Tibial nerve (tissue), 4 donors: ENCODE results near the gene VWA8.
A peak's percentile ranks its signal among the peaks of the same experiment; 100 is the strongest.

ENCODE experiments used
- EP300 ChIP-seq, 2 donors: sonication (generic); formaldehyde crosslinking; IDR thresholded peaks; one replicate each; pipeline ENCODE4 v1.6.1; 2017; ENCODE audit warnings: antibody characterized with exemption in 2 of 2, mild to moderate bottlenecking in 1 of 2
- POLR2A ChIP-seq, 2 donors: fragments of 450-650 bp; IDR thresholded peaks; one replicate each; pipeline ENCODE4 v1.6.1; 2017; ENCODE audit warnings: antibody characterized with exemption in 2 of 2, mild to moderate bottlenecking in 2 of 2, moderate library complexity in 2 of 2
- TF ChIP-seq, protein P1 (sequence below), 5 experiments: fragments of 200-600 bp in 3 of 5; fragments of 450-650 bp in 2 of 5; sonication (generic) in 3 of 5; IDR thresholded peaks; one replicate each; pipeline ENCODE4 v1.5.1; 2016 to 2019; ENCODE audit warnings: antibody characterized with exemption in 5 of 5, mild to moderate bottlenecking in 3 of 5, moderate library complexity in 2 of 5

DNA sequence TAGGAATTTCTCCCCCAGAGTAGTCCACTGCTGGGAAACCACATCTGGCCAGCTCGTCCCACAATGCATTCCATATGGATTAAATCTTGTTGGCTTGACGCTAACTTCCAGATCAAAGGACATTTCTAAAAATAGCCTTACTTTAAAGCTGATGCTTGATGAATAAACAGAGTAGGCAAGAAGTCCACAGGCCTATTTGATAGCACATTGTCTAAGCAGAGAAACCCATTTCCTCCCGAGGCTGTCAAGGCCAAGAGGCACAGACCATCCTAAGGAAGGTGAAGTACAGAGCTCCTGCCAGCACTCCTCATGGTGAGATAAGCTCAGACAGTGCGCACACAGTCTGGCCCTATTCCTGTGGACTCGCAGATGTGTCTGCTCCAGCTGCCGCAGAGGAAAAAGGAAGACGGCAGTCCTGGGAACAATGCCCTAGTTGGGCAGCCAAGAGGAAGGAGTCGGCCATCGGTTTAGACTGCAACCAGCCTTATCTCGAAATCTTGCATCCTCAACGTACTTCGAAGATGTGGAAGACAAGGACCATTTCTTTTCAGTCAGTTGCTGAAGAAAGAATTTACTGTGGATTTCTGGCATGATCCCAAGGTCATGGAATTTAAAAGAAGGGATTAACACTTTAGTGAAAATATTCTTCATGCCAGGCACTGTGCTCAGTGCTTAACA lies 346.8 kb downstream of the VWA8 start:
- TF ChIP-seq, protein P1, sequence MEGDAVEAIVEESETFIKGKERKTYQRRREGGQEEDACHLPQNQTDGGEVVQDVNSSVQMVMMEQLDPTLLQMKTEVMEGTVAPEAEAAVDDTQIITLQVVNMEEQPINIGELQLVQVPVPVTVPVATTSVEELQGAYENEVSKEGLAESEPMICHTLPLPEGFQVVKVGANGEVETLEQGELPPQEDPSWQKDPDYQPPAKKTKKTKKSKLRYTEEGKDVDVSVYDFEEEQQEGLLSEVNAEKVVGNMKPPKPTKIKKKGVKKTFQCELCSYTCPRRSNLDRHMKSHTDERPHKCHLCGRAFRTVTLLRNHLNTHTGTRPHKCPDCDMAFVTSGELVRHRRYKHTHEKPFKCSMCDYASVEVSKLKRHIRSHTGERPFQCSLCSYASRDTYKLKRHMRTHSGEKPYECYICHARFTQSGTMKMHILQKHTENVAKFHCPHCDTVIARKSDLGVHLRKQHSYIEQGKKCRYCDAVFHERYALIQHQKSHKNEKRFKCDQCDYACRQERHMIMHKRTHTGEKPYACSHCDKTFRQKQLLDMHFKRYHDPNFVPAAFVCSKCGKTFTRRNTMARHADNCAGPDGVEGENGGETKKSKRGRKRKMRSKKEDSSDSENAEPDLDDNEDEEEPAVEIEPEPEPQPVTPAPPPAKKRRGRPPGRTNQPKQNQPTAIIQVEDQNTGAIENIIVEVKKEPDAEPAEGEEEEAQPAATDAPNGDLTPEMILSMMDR (IDR thresholded peaks at IDR 0.05): no peak
- peak in 1 of 2 donors; percentile 37 for TF ChIP-seq EP300 (IDR thresholded peaks at IDR 0.05)
- TF ChIP-seq POLR2A (IDR thresholded peaks at IDR 0.05): no peak
